ENCODE measurements around the gene RFESD.

Gene RFESD

DNA sequence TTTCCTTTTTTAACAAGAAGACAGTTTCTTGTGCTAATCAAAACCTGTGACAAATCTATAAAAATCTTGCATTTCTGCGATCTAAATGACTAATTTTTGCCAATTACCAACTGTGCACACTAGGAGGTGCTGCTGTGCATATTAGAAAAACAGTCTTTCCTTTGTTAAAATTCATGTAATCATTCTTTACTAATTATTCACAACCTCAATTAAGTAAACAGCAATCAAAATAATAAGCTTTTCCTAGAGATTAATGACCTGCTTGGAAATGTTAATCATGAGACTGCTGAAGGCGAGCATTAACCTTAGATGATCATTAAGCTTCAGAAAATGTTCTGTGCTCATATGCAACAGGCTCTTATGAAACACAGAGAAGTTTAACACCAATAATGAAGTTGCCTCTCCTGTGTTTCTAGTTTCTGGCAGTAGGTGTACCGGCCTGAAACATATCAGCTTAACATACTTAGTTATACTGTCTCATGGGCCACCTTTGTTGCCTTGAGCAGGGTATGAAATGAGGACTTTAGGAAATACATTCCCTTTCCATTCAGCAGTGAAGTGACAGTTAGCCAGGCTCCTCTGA, 17.7 kb downstream of the RFESD start:
- TF ChIP-seq, protein P1, sequence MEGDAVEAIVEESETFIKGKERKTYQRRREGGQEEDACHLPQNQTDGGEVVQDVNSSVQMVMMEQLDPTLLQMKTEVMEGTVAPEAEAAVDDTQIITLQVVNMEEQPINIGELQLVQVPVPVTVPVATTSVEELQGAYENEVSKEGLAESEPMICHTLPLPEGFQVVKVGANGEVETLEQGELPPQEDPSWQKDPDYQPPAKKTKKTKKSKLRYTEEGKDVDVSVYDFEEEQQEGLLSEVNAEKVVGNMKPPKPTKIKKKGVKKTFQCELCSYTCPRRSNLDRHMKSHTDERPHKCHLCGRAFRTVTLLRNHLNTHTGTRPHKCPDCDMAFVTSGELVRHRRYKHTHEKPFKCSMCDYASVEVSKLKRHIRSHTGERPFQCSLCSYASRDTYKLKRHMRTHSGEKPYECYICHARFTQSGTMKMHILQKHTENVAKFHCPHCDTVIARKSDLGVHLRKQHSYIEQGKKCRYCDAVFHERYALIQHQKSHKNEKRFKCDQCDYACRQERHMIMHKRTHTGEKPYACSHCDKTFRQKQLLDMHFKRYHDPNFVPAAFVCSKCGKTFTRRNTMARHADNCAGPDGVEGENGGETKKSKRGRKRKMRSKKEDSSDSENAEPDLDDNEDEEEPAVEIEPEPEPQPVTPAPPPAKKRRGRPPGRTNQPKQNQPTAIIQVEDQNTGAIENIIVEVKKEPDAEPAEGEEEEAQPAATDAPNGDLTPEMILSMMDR (IDR thresholded peaks at IDR 0.05; ENCODE audit: low read depth, low read length): peak; percentile 75
- no peak for TF ChIP-seq EZH2phosphoT487 (IDR thresholded peaks at IDR 0.05; ENCODE audit: low read depth)
- no peaks in the 10 kb centered on the region for H3K79me2 ChIP-seq (ENCODE audit: low read length)
- no peak overlapping the region for H3K27ac ChIP-seq (ENCODE audit: low read length)
- no peak overlapping the region for H3K9ac ChIP-seq (ENCODE audit: low read length)
- no peaks in the 10 kb centered on the region for H4K20me1 ChIP-seq (ENCODE audit: insufficient read depth, low read length)
- no peaks in the 10 kb centered on the region for H3K36me3 ChIP-seq (replicated peaks; ENCODE audit: low read depth, low read length)
- no peaks in the 10 kb centered on the region for H3K27me3 ChIP-seq (ENCODE audit: low read depth, low read length)
- H3K9me3 ChIP-seq (ENCODE audit: insufficient read depth, low read length): no peaks in the 10 kb centered on the region
- H3K4me3 ChIP-seq (ENCODE audit: low read length): no peak overlapping the region
- no peak overlapping the region for H2AFZ ChIP-seq (ENCODE audit: low read depth, low read length)
- peak overlapping the region; percentile 15; the same call in 1 of the 2 replicates for H3K4me2 ChIP-seq (ENCODE audit: low read length)
- peaks cover 9% of the 10 kb centered on the region for H3K4me1 ChIP-seq (ENCODE audit: low read length)

DNA sequence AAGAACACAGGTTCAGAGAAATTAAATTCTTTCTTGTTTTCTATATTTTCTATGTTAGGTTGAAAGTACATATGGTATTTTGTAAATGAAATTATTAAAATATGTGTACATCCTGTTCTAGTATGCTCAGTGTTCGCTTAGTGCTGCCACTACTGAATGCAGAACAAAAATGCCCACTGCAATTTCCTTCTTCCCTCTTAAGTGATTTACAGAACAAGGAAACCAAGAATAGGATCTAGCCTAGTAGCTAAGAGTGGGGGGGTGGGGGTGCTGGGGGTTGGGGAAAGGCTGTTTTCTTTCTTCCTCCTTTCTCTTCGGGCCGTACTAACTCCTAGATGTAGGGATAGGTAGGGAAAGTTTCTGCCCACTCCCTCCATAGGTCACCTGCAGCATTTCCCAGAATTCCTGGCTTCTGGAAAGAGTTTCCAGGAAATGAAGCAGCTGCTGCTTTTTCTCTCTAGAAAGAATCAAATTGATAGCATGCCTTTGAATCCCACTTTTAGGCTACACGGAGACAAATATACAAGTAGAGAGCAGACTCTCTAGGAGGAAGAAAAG, 20.6 kb downstream of the RFESD start:
- Histone ChIP-seq H3K9me3 (ENCODE audit: insufficient read depth, low read length) (no peaks in the 10 kb centered on the region), H3K4me1 (ENCODE audit: low read length) (peaks cover 16% of the 10 kb centered on the region), H3K36me3 (replicated peaks; ENCODE audit: low read depth, low read length) (no peaks in the 10 kb centered on the region), H4K20me1 (ENCODE audit: insufficient read depth, low read length) (no peaks in the 10 kb centered on the region), H3K4me2 (ENCODE audit: low read length) (no peak overlapping the region), H3K4me3 (ENCODE audit: low read length) (no peak overlapping the region), H2AFZ (ENCODE audit: low read depth, low read length) (no peak overlapping the region), H3K9ac (ENCODE audit: low read length) (no peak overlapping the region), H3K27me3 (ENCODE audit: low read depth, low read length) (no peaks in the 10 kb centered on the region), H3K79me2 (ENCODE audit: low read length) (no peaks in the 10 kb centered on the region), H3K27ac (ENCODE audit: low read length) (no peak overlapping the region)
- no peak for TF ChIP-seq EZH2phosphoT487 (IDR thresholded peaks at IDR 0.05; ENCODE audit: low read depth)
- TF ChIP-seq, protein P1 (IDR thresholded peaks at IDR 0.05; ENCODE audit: low read depth, low read length): no peak

DNA sequence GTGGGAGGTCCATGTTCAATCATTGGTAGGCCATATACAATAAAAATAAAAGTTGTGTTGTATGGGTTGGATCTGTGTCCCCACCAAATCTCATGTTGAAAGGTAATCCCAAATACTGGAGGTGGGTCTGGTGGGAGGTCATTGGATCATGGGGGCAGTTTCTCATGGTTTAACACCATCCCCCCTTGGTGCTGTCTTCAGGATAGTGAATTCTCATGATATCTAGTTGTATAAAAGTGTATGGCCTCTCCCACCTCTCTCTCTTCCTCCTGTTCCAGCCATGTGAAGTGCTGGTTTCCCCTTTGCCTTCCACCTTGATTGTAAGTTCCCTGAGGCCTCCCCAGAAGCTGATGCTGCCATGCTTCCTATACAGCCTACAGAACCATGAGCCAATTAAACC, 21.1 kb downstream of the RFESD start:
- TF ChIP-seq EZH2phosphoT487 (IDR thresholded peaks at IDR 0.05; ENCODE audit: low read depth): no peak
- TF ChIP-seq, protein P1 (IDR thresholded peaks at IDR 0.05; ENCODE audit: low read depth, low read length): no peak
- no peak overlapping the region for H3K27ac ChIP-seq (ENCODE audit: low read length)
- no peaks in the 10 kb centered on the region for H3K9me3 ChIP-seq (ENCODE audit: insufficient read depth, low read length)

DNA sequence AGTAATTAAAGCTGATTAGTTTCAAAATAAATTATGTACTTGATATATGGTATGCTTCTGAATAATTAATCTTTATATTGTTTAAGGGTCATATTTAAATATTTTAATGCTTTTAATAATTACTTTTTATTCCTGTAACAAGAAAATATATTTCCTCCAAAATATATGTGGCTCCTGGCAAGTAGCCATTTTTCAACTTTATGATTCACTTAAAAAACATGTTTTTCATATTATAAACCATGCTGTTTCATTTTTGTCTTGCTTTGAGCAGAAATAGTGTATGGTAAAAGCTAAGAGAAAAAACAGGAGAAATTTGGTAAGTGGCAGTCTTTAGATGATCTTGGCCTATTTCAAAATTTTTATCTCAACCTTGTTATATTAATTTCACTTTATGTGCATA, 21.6 kb downstream of the RFESD start:
- TF ChIP-seq EZH2phosphoT487 (IDR thresholded peaks at IDR 0.05; ENCODE audit: low read depth): no peak
- TF ChIP-seq, protein P1 (IDR thresholded peaks at IDR 0.05; ENCODE audit: low read depth, low read length): no peak
- no peak overlapping the region for H3K27ac ChIP-seq (ENCODE audit: low read length)
- peaks cover 26% of the 10 kb centered on the region for H3K4me1 ChIP-seq (ENCODE audit: low read length)
- H3K36me3 ChIP-seq (replicated peaks; ENCODE audit: low read depth, low read length): no peaks in the 10 kb centered on the region
- H3K9ac ChIP-seq (ENCODE audit: low read length): no peak overlapping the region
- no peak overlapping the region for H3K4me3 ChIP-seq (ENCODE audit: low read length)
- H4K20me1 ChIP-seq (ENCODE audit: insufficient read depth, low read length): no peaks in the 10 kb centered on the region
- H2AFZ ChIP-seq (ENCODE audit: low read depth, low read length): no peak overlapping the region
- H3K27me3 ChIP-seq (ENCODE audit: low read depth, low read length): no peaks in the 10 kb centered on the region
- H3K9me3 ChIP-seq (ENCODE audit: insufficient read depth, low read length): no peaks in the 10 kb centered on the region
- peak overlapping the region; percentile 32; the same call in 1 of the 2 replicates for H3K4me2 ChIP-seq (ENCODE audit: low read length)
- H3K79me2 ChIP-seq (ENCODE audit: low read length): no peaks in the 10 kb centered on the region

More for the DNA sequence above, 21.1 kb downstream of the RFESD start:
- H4K20me1 ChIP-seq (ENCODE audit: insufficient read depth, low read length): no peaks in the 10 kb centered on the region
- H3K79me2 ChIP-seq (ENCODE audit: low read length): no peaks in the 10 kb centered on the region
- no peaks in the 10 kb centered on the region for H3K27me3 ChIP-seq (ENCODE audit: low read depth, low read length)
- H3K4me2 ChIP-seq (ENCODE audit: low read length): no peak overlapping the region
- no peak overlapping the region for H2AFZ ChIP-seq (ENCODE audit: low read depth, low read length)
- H3K4me1 ChIP-seq (ENCODE audit: low read length): peaks cover 21% of the 10 kb centered on the region
- no peaks in the 10 kb centered on the region for H3K36me3 ChIP-seq (replicated peaks; ENCODE audit: low read depth, low read length)
- H3K9ac ChIP-seq (ENCODE audit: low read length): no peak overlapping the region
- H3K4me3 ChIP-seq (ENCODE audit: low read length): no peak overlapping the region
